H9 (cell line): Measurements from ENCODE around the gene PHF20. TPM values are rescaled to one million over a fixed set of nuclear protein-coding genes. Genes with fewer than 3 reads are reported as not detected.
A peak's percentile ranks its signal among the peaks of the same experiment; 100 is the strongest.

Source experiments
- DNase-seq: peaks from one replicate; pipeline ENCODE4 v3.0.0-alpha.2; 2017
- H2AFZ ChIP-seq: one replicate; pipeline ENCODE4 v1.6.1; 2013; ENCODE audit warnings: mild to moderate bottlenecking, low read length, control low read depth, moderate library complexity
- H2AK5ac ChIP-seq: 2 replicates; pipeline ENCODE4 v1.6.1; 2013; ENCODE audit warnings: low read length, control low read depth, mixed read lengths; ENCODE audit not compliant: insufficient read length
- H2BK120ac ChIP-seq: one replicate; pipeline ENCODE4 v1.6.1; 2013; ENCODE audit warnings: low read depth, mild to moderate bottlenecking, low read length, control low read depth, inconsistent platforms; ENCODE audit not compliant: poor library complexity, severe bottlenecking
- H2BK12ac ChIP-seq: 2 replicates; pipeline ENCODE4 v1.6.1; 2013; ENCODE audit warnings: low read length, control low read depth, mixed read lengths, low read depth; ENCODE audit not compliant: insufficient read length
- H2BK15ac ChIP-seq: 2 replicates; pipeline ENCODE4 v1.6.1; 2013; ENCODE audit warnings: low read depth, low read length, control low read depth
- H2BK20ac ChIP-seq: one replicate; pipeline ENCODE4 v1.6.1; 2013; ENCODE audit warnings: low read depth, mild to moderate bottlenecking, low read length, control low read depth, inconsistent platforms; ENCODE audit not compliant: poor library complexity, severe bottlenecking
- H2BK5ac ChIP-seq: 2 replicates; pipeline ENCODE4 v1.6.1; 2013; ENCODE audit warnings: low read length, control low read depth, mixed read lengths; ENCODE audit not compliant: insufficient read length
- H3K14ac ChIP-seq: 2 replicates; pipeline ENCODE4 v1.6.1; 2013; ENCODE audit warnings: low read length, control low read depth; ENCODE audit not compliant: insufficient read depth
- H3K18ac ChIP-seq: 2 replicates; pipeline ENCODE4 v1.6.1; 2013; ENCODE audit warnings: low read depth, mild to moderate bottlenecking, mixed read lengths, low read length, control low read depth; ENCODE audit not compliant: insufficient read length
- H3K23ac ChIP-seq: 2 replicates; pipeline ENCODE4 v1.6.1; 2013; ENCODE audit warnings: low read length, control low read depth, mixed read lengths, low read depth; ENCODE audit not compliant: insufficient read length
- H3K23me2 ChIP-seq: 2 replicates; pipeline ENCODE4 v1.6.1; 2013; ENCODE audit warnings: low read depth, mild to moderate bottlenecking, mixed read lengths, low read length, control low read depth; ENCODE audit not compliant: insufficient read length, poor library complexity, severe bottlenecking
- H3K27ac ChIP-seq: 2 replicates; pipeline ENCODE4 v1.5.1; 2013; ENCODE audit warnings: low read length, control low read depth, mixed read lengths, low read depth; ENCODE audit not compliant: insufficient read length
- H3K27me3 ChIP-seq: 2 replicates; pipeline ENCODE4 v1.6.1; 2013; ENCODE audit warnings: low read length, control low read depth, inconsistent platforms; ENCODE audit not compliant: insufficient read depth
- H3K4ac ChIP-seq: 2 replicates; pipeline ENCODE4 v1.6.1; 2013; ENCODE audit warnings: low read depth, mild to moderate bottlenecking, control low read depth, inconsistent platforms, low read length, moderate library complexity
- H3K4me1 ChIP-seq: 2 replicates; pipeline ENCODE4 v1.6.1; 2013; ENCODE audit warnings: low read length, control low read depth, inconsistent platforms; ENCODE audit not compliant: insufficient read depth
- H3K4me2 ChIP-seq: 2 replicates; pipeline ENCODE4 v1.6.1; 2013; ENCODE audit warnings: low read length, control low read depth, mixed read lengths; ENCODE audit not compliant: insufficient read length, insufficient read depth
- H3K56ac ChIP-seq: 2 replicates; pipeline ENCODE4 v1.6.1; 2013; ENCODE audit warnings: low read depth, mild to moderate bottlenecking, mixed read lengths, low read length, control low read depth; ENCODE audit not compliant: insufficient read length
- H3K79me1 ChIP-seq: 2 replicates; pipeline ENCODE4 v1.6.1; 2013; ENCODE audit warnings: low read depth, mild to moderate bottlenecking, moderate library complexity, low read length, control low read depth, inconsistent platforms; ENCODE audit not compliant: insufficient read depth, poor library complexity, severe bottlenecking
- H3K79me2 ChIP-seq: 2 replicates; pipeline ENCODE4 v1.6.1; 2013; ENCODE audit warnings: low read length, control low read depth, inconsistent platforms; ENCODE audit not compliant: insufficient read depth
- H3K9ac ChIP-seq: 2 replicates; pipeline ENCODE4 v1.6.1; 2013; ENCODE audit warnings: low read length, control low read depth, mixed read lengths; ENCODE audit not compliant: insufficient read length; ENCODE audit errors: extremely low read depth
- H3K9me3 ChIP-seq: one replicate; pipeline ENCODE4 v1.6.1; 2013; ENCODE audit warnings: low read depth, low read length, inconsistent platforms; ENCODE audit not compliant: control insufficient read depth
- H3T11ph ChIP-seq: one replicate; pipeline ENCODE4 v1.6.1; 2013; ENCODE audit warnings: mild to moderate bottlenecking, low read length, control low read depth, inconsistent platforms
- H4K20me1 ChIP-seq: one replicate; pipeline ENCODE4 v1.6.1; 2013; ENCODE audit not compliant: control insufficient read depth, insufficient read length, insufficient read depth
- H4K5ac ChIP-seq: 2 replicates; pipeline ENCODE4 v1.6.1; 2013; ENCODE audit warnings: low read depth, mild to moderate bottlenecking, mixed read lengths, low read length, control low read depth; ENCODE audit not compliant: insufficient read length
- H4K8ac ChIP-seq: replicated peaks from 2 replicates; pipeline ENCODE4 v1.6.1; 2013; ENCODE audit warnings: low read length, control low read depth, mixed read lengths, low read depth; ENCODE audit not compliant: insufficient read length
- H4K91ac ChIP-seq: 2 replicates; pipeline ENCODE4 v1.6.1; 2013; ENCODE audit warnings: low read depth, mild to moderate bottlenecking, moderate library complexity, mixed read lengths, low read length, control low read depth; ENCODE audit not compliant: insufficient read length
- H3K27ac Mint-ChIP-seq, 3 experiments: 2 replicates in 2 of 3; 3 replicates in 1 of 3; pipeline ENCODE4 v1.8.0; 2020 to 2021; ENCODE audit warnings: mixed read lengths in 3 of 3, mild to moderate bottlenecking in 1 of 3, moderate library complexity in 1 of 3
- H3K27me3 Mint-ChIP-seq: 2 replicates; pipeline ENCODE4 v1.8.0; 2021; ENCODE audit warnings: low read depth, mild to moderate bottlenecking, moderate library complexity, mixed read lengths
- H3K36me3 Mint-ChIP-seq, 3 experiments: 2 replicates in 2 of 3; 3 replicates in 1 of 3; pipeline ENCODE4 v1.8.0; 2020 to 2021; ENCODE audit warnings: low read depth in 3 of 3, mixed read lengths in 3 of 3; ENCODE audit not compliant: insufficient read depth in 1 of 3
- H3K4me1 Mint-ChIP-seq, 2 experiments: 2 replicates each; pipeline ENCODE4 v1.8.0; 2020; ENCODE audit warnings: mixed read lengths in 2 of 2
- H3K4me3 Mint-ChIP-seq, 2 experiments: 2 replicates in 1 of 2; 3 replicates in 1 of 2; pipeline ENCODE4 v1.8.0; 2020 to 2021; ENCODE audit warnings: mild to moderate bottlenecking in 2 of 2, mixed read lengths in 2 of 2, moderate library complexity in 1 of 2
- H3K9me3 Mint-ChIP-seq, 2 experiments: 2 replicates in 1 of 2; 3 replicates in 1 of 2; pipeline ENCODE4 v1.8.0; 2020; ENCODE audit warnings: mild to moderate bottlenecking in 2 of 2, mixed read lengths in 2 of 2, moderate library complexity in 1 of 2
- WGBS: extraction: QIAGEN DNeasy Blood & Tissue Kit; methylation state at CpG from one replicate; pipeline ENCODE4 v1.1.7; 2013; ENCODE audit warnings: missing lambda C conversion rate, low lambda C conversion rate, mixed read lengths; ENCODE audit not compliant: insufficient read length; ENCODE audit errors: extremely low coverage; 5-methylcytosine and 5-hydroxymethylcytosine counted together
- total RNA-seq: library from RNA; stranded (reverse); gene quantifications from 2 replicates; pipeline ENCODE4 v1.2.1, GENCODE V29; 2021
- TF ChIP-seq, protein P1 (sequence below): fragments of 200-600 bp; sonication (generic); conservative IDR thresholded peaks from 3 replicates; pipeline ENCODE4 v1.8.0; 2021; ENCODE audit warnings: antibody characterized with exemption, mild to moderate bottlenecking

The PHF20 gene
- total RNA-seq, 1 experiment from 2014 or later, result 50.3 TPM

DNA sequence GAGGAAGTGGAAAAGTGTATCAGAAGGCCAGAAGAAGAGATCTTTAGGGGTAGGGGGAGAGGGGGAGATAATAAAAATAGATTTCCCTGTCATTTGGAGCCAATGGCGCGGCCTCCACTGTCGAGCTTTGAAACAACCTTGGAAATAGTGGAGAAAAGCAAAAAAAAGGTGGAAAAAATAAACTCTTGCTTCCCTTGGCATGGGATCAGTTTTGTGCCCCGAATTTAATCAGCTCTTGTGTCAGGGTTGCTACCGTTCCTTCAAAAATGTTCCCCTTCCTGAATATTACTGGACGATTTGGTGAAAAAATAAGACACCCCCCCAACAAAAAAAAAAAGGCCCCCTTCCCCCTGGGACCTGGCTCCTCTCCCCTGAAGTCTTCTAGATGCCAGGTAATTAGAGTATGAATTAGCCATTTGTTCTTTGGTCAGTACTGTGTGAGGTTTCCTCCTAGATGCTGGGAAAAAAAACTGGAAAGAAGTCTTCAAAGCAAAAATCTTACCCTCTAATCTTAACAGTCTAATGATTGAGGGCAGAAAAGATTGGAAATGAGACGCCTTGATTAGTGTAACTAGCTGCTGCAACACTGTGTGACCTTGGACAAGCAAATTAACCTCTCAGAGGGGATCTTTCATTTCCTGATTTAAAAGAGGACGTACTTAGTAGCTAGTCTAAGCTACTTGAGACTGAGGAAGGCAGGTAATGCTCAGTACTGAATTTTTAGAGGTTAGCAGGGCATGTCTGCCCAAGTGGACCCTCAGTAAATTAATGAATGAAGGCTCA is 28.9 kb upstream of the PHF20 start:
- Histone ChIP-seq H2BK12ac (no peak overlapping the region), H3K79me2 (peaks cover 25% of the 10 kb centered on the region), H2AFZ (no peak overlapping the region), H3K9me3 (no peaks in the 10 kb centered on the region), H3K4me2 (peak overlapping the region; percentile 62), H3K4me1 (no peaks in the 10 kb centered on the region), H4K5ac (no peak overlapping the region), H2BK5ac (peak overlapping the region; percentile 23), H3K14ac (peak overlapping the region; percentile 5; the same call in 1 of the 2 replicates), H3K23me2 (peaks cover 4% of the 10 kb centered on the region), H4K91ac (no peak overlapping the region), H3K56ac (no peak overlapping the region), H3K4ac (no peak overlapping the region; the same call in 1 of the 2 replicates), H3K79me1 (peaks cover 2% of the 10 kb centered on the region), H3K27ac (peak overlapping the region; percentile 38), H2BK15ac (no peak overlapping the region), H2AK5ac (no peak overlapping the region), H3K23ac (no peak overlapping the region), H2BK20ac (no peak overlapping the region), H4K8ac (no peak overlapping the region), H4K20me1 (no peaks in the 10 kb centered on the region), H2BK120ac (no peak overlapping the region), H3K9ac (peak overlapping the region; percentile 95), H3K18ac (peak overlapping the region; percentile 73), H3K27me3 (no peaks in the 10 kb centered on the region), H3T11ph (peak overlapping the region; percentile 57)
- Mint-ChIP-seq H3K9me3 (peaks cover 3 to 6% of the 10 kb centered on the region in 2 experiments; a peak in 4 of 5 replicates), H3K27ac (peak overlapping the region; percentile 99 to 100 (median 100)), H3K27me3 (no peaks in the 10 kb centered on the region; the same call in 1 of the 2 replicates), H3K36me3 (peaks cover 30 to 40% (median 35%) of the 10 kb centered on the region in 3 experiments), H3K4me3 (peak overlapping the region; percentile 99), H3K4me1 (peaks cover 25 to 30% of the 10 kb centered on the region in 2 experiments)
- TF ChIP-seq, protein P1, sequence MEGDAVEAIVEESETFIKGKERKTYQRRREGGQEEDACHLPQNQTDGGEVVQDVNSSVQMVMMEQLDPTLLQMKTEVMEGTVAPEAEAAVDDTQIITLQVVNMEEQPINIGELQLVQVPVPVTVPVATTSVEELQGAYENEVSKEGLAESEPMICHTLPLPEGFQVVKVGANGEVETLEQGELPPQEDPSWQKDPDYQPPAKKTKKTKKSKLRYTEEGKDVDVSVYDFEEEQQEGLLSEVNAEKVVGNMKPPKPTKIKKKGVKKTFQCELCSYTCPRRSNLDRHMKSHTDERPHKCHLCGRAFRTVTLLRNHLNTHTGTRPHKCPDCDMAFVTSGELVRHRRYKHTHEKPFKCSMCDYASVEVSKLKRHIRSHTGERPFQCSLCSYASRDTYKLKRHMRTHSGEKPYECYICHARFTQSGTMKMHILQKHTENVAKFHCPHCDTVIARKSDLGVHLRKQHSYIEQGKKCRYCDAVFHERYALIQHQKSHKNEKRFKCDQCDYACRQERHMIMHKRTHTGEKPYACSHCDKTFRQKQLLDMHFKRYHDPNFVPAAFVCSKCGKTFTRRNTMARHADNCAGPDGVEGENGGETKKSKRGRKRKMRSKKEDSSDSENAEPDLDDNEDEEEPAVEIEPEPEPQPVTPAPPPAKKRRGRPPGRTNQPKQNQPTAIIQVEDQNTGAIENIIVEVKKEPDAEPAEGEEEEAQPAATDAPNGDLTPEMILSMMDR, result no peak
- DNase-seq, result no peak
- no CpG with 5 or more reads among the region's 8 CpGs for WGBS
